Endothelial cell of umbilical vein (primary cell): ENCODE results near the gene NENF. TPM values are rescaled to one million over a fixed set of nuclear protein-coding genes. Genes with fewer than 3 reads are reported as not detected.
"Not testable (repeated sequence)": the region's sequence is repeated elsewhere in the genome, so short reads cannot be mapped to it uniquely, and the experiment has no call there.

Source experiments
- BruUV-seq: library from RNA; stranded (reverse); fragments of 400-500 nt; replicated peaks from 2 replicates; lab custom pipeline; 2021; lab: Mats Ljungman, UMichigan
- CTCF ChIA-PET: fragments of 300-600, 350-600 bp; sonication (Branson Sonifier 250); formaldehyde crosslinking; loops from one replicate; lab custom pipeline; 2021; ENCODE audit warnings: antibody characterized with exemption, inconsistent platforms; lab: Charles Lee
- POLR2A ChIA-PET: fragments of 300-600, 350-600 bp; sonication (Branson Sonifier 250); formaldehyde crosslinking; loops from one replicate; lab custom pipeline; 2021; ENCODE audit warnings: antibody characterized with exemption, inconsistent platforms; lab: Charles Lee
- DNase-seq: peaks from one replicate; pipeline ENCODE4 v3.0.0-alpha.2; 2011; ENCODE audit warnings: low read depth, low spot score
- FAIRE-seq: peaks from 2 replicates; lab custom pipeline; 2011; peaks lifted over from hg19 to GRCh38; lab: Jason Lieb, UNC
- H2AFZ ChIP-seq: 2 replicates; pipeline ENCODE4 v1.6.0; 2012; ENCODE audit warnings: low read depth, low read length, control low read depth, inconsistent platforms
- H3K27ac ChIP-seq: 2 replicates; pipeline ENCODE4 v1.5.1; 2011; ENCODE audit warnings: low read depth, mild to moderate bottlenecking, control low read depth, low read length, moderate library complexity; ENCODE audit not compliant: insufficient read depth
- H3K27me3 ChIP-seq, 2 experiments: 2 replicates each; pipeline versions ENCODE4 v1.6.0 to v1.6.1; 2011; ENCODE audit warnings: low read length in 2 of 2, mixed read lengths in 1 of 2; ENCODE audit not compliant: control insufficient read depth in 2 of 2, insufficient read depth in 2 of 2
- H3K36me3 ChIP-seq, 2 experiments: 2 replicates in 1 of 2; 3 replicates in 1 of 2; pipeline ENCODE4 v1.5.1; 2011; ENCODE audit warnings: low read length in 2 of 2, mild to moderate bottlenecking in 1 of 2, moderate library complexity in 1 of 2; ENCODE audit not compliant: control insufficient read depth in 2 of 2, insufficient read depth in 2 of 2; ENCODE audit errors: extremely low read depth in 1 of 2
- H3K4me1 ChIP-seq: 3 replicates; pipeline ENCODE4 v1.5.1; 2011; ENCODE audit warnings: mild to moderate bottlenecking, low read length; ENCODE audit not compliant: control insufficient read depth, insufficient read depth; ENCODE audit errors: extremely low read depth
- H3K4me2 ChIP-seq: 2 replicates; pipeline ENCODE4 v1.6.1; 2011; ENCODE audit warnings: low read length, control low read depth, mixed read lengths; ENCODE audit not compliant: insufficient read depth
- H3K4me3 ChIP-seq, 3 experiments: fragments of 200-600 bp in 1 of 3; sonication (generic), shearing (Covaris generic) in 1 of 3; replicated peaks in 1 of 3; 2 replicates each; pipeline ENCODE4 v1.5.1; 2011 to 2016; ENCODE audit warnings: control low read depth in 3 of 3, low read length in 3 of 3, mild to moderate bottlenecking in 2 of 3, inconsistent platforms in 1 of 3, low read depth in 1 of 3, moderate library complexity in 1 of 3; ENCODE audit not compliant: insufficient read depth in 1 of 3
- H3K79me2 ChIP-seq: 2 replicates; pipeline ENCODE4 v1.6.0; 2012; ENCODE audit warnings: low read length, inconsistent platforms; ENCODE audit not compliant: control insufficient read depth, insufficient read depth
- H3K9ac ChIP-seq: replicated peaks from 2 replicates; pipeline ENCODE3; 2011; ENCODE audit warnings: low read length, control low read depth; ENCODE audit not compliant: insufficient read depth; ENCODE audit errors: extremely low read depth
- H3K9me1 ChIP-seq: replicated peaks from 3 replicates; pipeline ENCODE4 v1.6.0; 2011; ENCODE audit warnings: mild to moderate bottlenecking, low read length; ENCODE audit not compliant: control insufficient read depth, insufficient read depth; ENCODE audit errors: extremely low read depth
- H3K9me3 ChIP-seq: replicated peaks from 2 replicates; pipeline ENCODE4 v1.5.1; 2012; ENCODE audit warnings: low read length, inconsistent platforms; ENCODE audit not compliant: control insufficient read depth, insufficient read depth
- H4K20me1 ChIP-seq: replicated peaks from 2 replicates; pipeline ENCODE3; 2011; ENCODE audit warnings: mild to moderate bottlenecking, low read length; ENCODE audit not compliant: control insufficient read depth, insufficient read depth; ENCODE audit errors: extremely low read depth
- POLR2A ChIP-seq: IDR thresholded peaks from 2 replicates; pipeline ENCODE4 v1.6.1; 2012; ENCODE audit warnings: low read depth, mild to moderate bottlenecking, control low read depth, low read length
- dilution Hi-C: fragments of 300-500 bp; cut with MboI; formaldehyde crosslinking; loops from one replicate; pipeline ENCODE4 v1.15.0; 2019; ENCODE audit warnings: low sequenced_read_pairs; ENCODE audit not compliant: extremely low pct_ligation_motif_present
- intact Hi-C: fragments of 100-400 bp; cut with micrococcal nuclease; formaldehyde crosslinking; loops from one replicate; pipeline ENCODE4 v1.10.0; 2022
- polyA plus RNA-seq, 4 experiments: library from polyadenylated mRNA; depleted of rRNA in 3 of 4; stranded (reverse) in 3 of 4; unstranded in 1 of 4; fragments of >200 nt; gene quantifications; 2 replicates each; pipeline versions ENCODE4 v1.2.1 to v1.2.3, GENCODE V29; 2011 to 2012; ENCODE audit warnings: missing spikeins in 1 of 4
- total RNA-seq: library from RNA; stranded (reverse); gene quantifications from 2 replicates; pipeline ENCODE4 v1.2.3, GENCODE V29; 2021

NENF gene
- total and polyA plus RNA-seq, 2 donors (not counting 3 experiments of a cell fraction or from before 2014, with no cell fraction given), result 19.8 to 23.0 TPM

- Histone ChIP-seq H4K20me1 (no peaks in the 10 kb centered on the region), H3K4me2 (no peak overlapping the region), H3K27ac (no peak overlapping the region), H3K4me1 (no peaks in the 10 kb centered on the region), H3K9me3 (no peaks in the 10 kb centered on the region), H3K9me1 (no peaks in the 10 kb centered on the region), H3K27me3 (no peaks in the 10 kb centered on the region), H3K36me3 (peaks cover 0 to 24% of the 10 kb centered on the region in 2 experiments), H2AFZ (no peak overlapping the region), H3K4me3 (no peak overlapping the region), H3K9ac (no peak overlapping the region), H3K79me2 (peaks cover 1% of the 10 kb centered on the region)
- intact Hi-C loops (no loop called here), dilution Hi-C loops (no loop called here)
- POLR2A ChIA-PET, result no interaction called here
- CTCF ChIA-PET, result no interaction called here
- BruUV-seq, result no TSS peak
- no peak for FAIRE-seq
- DNase-seq, result no peak
- TF ChIP-seq POLR2A, result no peak
Observed at GRCh38 chr1:212388985-212389716, 43.6 kb upstream of the NENF start.

DNA sequence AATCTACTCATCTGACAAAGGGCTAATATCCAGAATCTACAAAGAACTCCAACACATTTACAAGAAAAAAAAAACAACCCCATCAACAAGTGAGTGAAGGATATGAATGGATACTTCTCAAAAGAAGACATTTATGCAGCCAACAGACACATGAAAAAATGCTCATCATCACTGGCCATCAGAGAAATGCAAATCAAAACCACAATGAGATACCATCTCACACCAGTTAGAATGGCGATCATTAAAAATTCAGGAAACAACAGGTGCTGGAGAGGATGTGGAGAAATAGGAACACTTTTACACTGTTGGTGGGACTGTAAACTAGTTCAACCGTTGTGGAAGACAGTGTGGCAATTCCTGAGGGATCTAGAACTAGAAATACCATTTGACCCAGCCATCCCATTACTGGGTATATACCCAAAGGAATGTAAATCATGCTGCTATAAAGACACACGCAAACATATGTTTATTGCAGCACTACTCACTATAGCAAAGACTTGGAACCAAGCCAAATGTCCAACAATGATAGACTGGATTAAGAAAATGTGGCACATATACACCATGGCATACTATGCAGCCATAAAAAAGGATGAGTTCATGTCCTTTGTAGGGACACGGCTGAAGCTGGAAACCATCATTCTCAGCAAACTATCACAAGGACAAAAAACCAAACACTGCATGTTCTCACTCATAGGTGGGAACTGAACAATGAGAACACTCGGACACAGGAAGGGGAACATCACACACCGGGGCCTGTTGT lies 36.9 kb upstream of the NENF start:
- H3K27ac ChIP-seq, H3K4me1 ChIP-seq, DNase-seq, H2AFZ ChIP-seq, H3K9me3 ChIP-seq, FAIRE-seq, H3K9me1 ChIP-seq, intact Hi-C loops, H3K4me3 ChIP-seq, BruUV-seq, H4K20me1 ChIP-seq, H3K79me2 ChIP-seq, H3K4me2 ChIP-seq, H3K36me3 ChIP-seq, H3K9ac ChIP-seq, dilution Hi-C loops, H3K27me3 ChIP-seq: not testable (repeated sequence)
- POLR2A ChIA-PET, result interaction anchor here (0.6 kb wide), 1 partner anchor 550 kb away, joined by 4 read pairs; no protein-coding TSS in a partner anchor
- CTCF ChIA-PET, result interaction anchor here (0.7 kb wide), 1 partner anchor 8 kb away, joined by 4 read pairs; no protein-coding TSS in a partner anchor
